HEK293T (cell line): ENCODE results near the gene RAD51B.

ENCODE experiments used
- CTCF ChIA-PET: fragments of 350-600 bp; formaldehyde crosslinking; extraction: SDS; loops from one replicate; lab custom pipeline; 2021; ENCODE audit warnings: antibody characterized with exemption, inconsistent platforms; lab: Yijun Ruan, JAX
- POLR2A ChIA-PET: fragments of 350-600 bp; formaldehyde crosslinking; extraction: SDS; loops from one replicate; lab custom pipeline; 2020; ENCODE audit warnings: antibody characterized with exemption, inconsistent platforms; lab: Yijun Ruan, JAX
- DNase-seq: peaks from one replicate; pipeline ENCODE4 v3.0.0; 2012; ENCODE audit warnings: mixed read lengths; ENCODE audit errors: extremely low spot score
- ARNT ChIP-seq: fragments of 450-650 bp; IDR thresholded peaks from 2 replicates; pipeline ENCODE4 v1.6.1; 2017; ENCODE audit warnings: mild to moderate bottlenecking
- BHLHE40 ChIP-seq: fragments of 450-650 bp; IDR thresholded peaks from 2 replicates; pipeline ENCODE4 v1.6.1; 2016; ENCODE audit warnings: mild to moderate bottlenecking, moderate library complexity, borderline replicate concordance
- CTBP1 ChIP-seq: fragments of 450-650 bp; IDR thresholded peaks from 2 replicates; pipeline ENCODE4 v1.6.1; 2016; ENCODE audit warnings: borderline replicate concordance
- ELF4 ChIP-seq: fragments of 450-650 bp; IDR thresholded peaks from 2 replicates; pipeline ENCODE4 v1.6.1; 2017; ENCODE audit warnings: antibody characterized with exemption
- FOXA1 ChIP-seq: fragments of 450-650 bp; IDR thresholded peaks from 2 replicates; pipeline ENCODE4 v1.6.1; 2016; ENCODE audit warnings: mild to moderate bottlenecking
- FOXK2 ChIP-seq: fragments of 450-650 bp; IDR thresholded peaks from 2 replicates; pipeline ENCODE4 v1.6.1; 2016; ENCODE audit warnings: mild to moderate bottlenecking
- FOXM1 ChIP-seq: fragments of 450-650 bp; IDR thresholded peaks from 2 replicates; pipeline ENCODE4 v1.6.1; 2017; ENCODE audit warnings: mild to moderate bottlenecking, borderline replicate concordance
- HDGF ChIP-seq: fragments of 450-650 bp; IDR thresholded peaks from 2 replicates; pipeline ENCODE4 v1.6.1; 2017; ENCODE audit warnings: antibody characterized with exemption, borderline replicate concordance
- L3MBTL2 ChIP-seq: fragments of 450-650 bp; conservative IDR thresholded peaks from 2 replicates; pipeline ENCODE4 v1.6.1; 2016; ENCODE audit warnings: mild to moderate bottlenecking
- LEF1 ChIP-seq: fragments of 450-650 bp; IDR thresholded peaks from 2 replicates; pipeline ENCODE4 v1.6.1; 2017; ENCODE audit warnings: mild to moderate bottlenecking, borderline replicate concordance
- NFRKB ChIP-seq: fragments of 450-650 bp; IDR thresholded peaks from 2 replicates; pipeline ENCODE4 v1.6.1; 2016; ENCODE audit warnings: mild to moderate bottlenecking, moderate library complexity
- PKNOX1 ChIP-seq: fragments of 450-650 bp; IDR thresholded peaks from 2 replicates; pipeline ENCODE4 v1.6.1; 2016
- SP1 ChIP-seq: fragments of 450-650 bp; IDR thresholded peaks from 2 replicates; pipeline ENCODE4 v1.6.1; 2017
- SUZ12 ChIP-seq: fragments of 450-650 bp; IDR thresholded peaks from 2 replicates; pipeline ENCODE4 v1.6.1; 2016; ENCODE audit warnings: mild to moderate bottlenecking
- TARDBP ChIP-seq: fragments of 450-650 bp; IDR thresholded peaks from 2 replicates; pipeline ENCODE4 v1.6.1; 2016
- ZNF384 ChIP-seq: fragments of 450-650 bp; IDR thresholded peaks from 2 replicates; pipeline ENCODE4 v1.6.1; 2016

RAD51B gene

GRCh38 chr14:68526512-68527091, 707.0 kb downstream of the RAD51B start:
- ChIA-PET POLR2A (no interaction called here), CTCF (no interaction called here)
- no peak for DNase-seq
- TF ChIP-seq ZNF384 (no peak), FOXM1 (no peak), CTBP1 (no peak), FOXA1 (no peak), ELF4 (no peak), SUZ12 (no peak), BHLHE40 (no peak), NFRKB (no peak), PKNOX1 (no peak), LEF1 (no peak), ARNT (no peak), HDGF (no peak), FOXK2 (no peak), L3MBTL2 (no peak), TARDBP (no peak), SP1 (no peak)

- TF ChIP-seq ARNT (no peak), BHLHE40 (no peak), ZNF384 (no peak), SP1 (no peak), HDGF (no peak), FOXA1 (no peak), LEF1 (no peak), TARDBP (no peak), CTBP1 (no peak), ELF4 (no peak), PKNOX1 (no peak), L3MBTL2 (no peak), SUZ12 (no peak), FOXK2 (no peak), NFRKB (no peak), FOXM1 (no peak)
- ChIA-PET CTCF (no interaction called here), POLR2A (no interaction called here)
- no peak for DNase-seq
These were observed 707.8 kb downstream of the RAD51B start for GRCh38 chr14:68527329-68527851.

- DNase-seq: no peak
- CTCF ChIA-PET: no interaction called here
- no peak for TF ChIP-seq CTBP1
- no peak for TF ChIP-seq SP1
- no peak for TF ChIP-seq LEF1
- TF ChIP-seq L3MBTL2: no peak
- no peak for TF ChIP-seq BHLHE40
- no peak for TF ChIP-seq ELF4
- no peak for TF ChIP-seq HDGF
- TF ChIP-seq ZNF384: no peak
- no peak for TF ChIP-seq ARNT
- TF ChIP-seq SUZ12: no peak
- POLR2A ChIA-PET: no interaction called here
These were observed 708.6 kb downstream of the RAD51B start for GRCh38 chr14:68528040-68528687.

GRCh38 chr14:68530443-68530842, 710.9 kb downstream of the RAD51B start:
- no peak for TF ChIP-seq SP1
- no peak for TF ChIP-seq LEF1
- POLR2A ChIA-PET: interaction anchor here (0.7 kb wide), 1 partner anchor 13 kb away, joined by 3 read pairs; no protein-coding TSS in a partner anchor
- CTCF ChIA-PET: no interaction called here
- DNase-seq: no peak

GRCh38 chr14:68532496-68532895, 712.9 kb downstream of the RAD51B start:
- DNase-seq: no peak
- ChIA-PET CTCF (no interaction called here), POLR2A (no interaction called here)
- no peak for TF ChIP-seq ARNT
- no peak for TF ChIP-seq HDGF
- TF ChIP-seq SP1: no peak
- no peak for TF ChIP-seq FOXM1
- TF ChIP-seq ZNF384: no peak
- TF ChIP-seq BHLHE40: no peak
- no peak for TF ChIP-seq L3MBTL2
- no peak for TF ChIP-seq TARDBP
- TF ChIP-seq FOXA1: no peak
- TF ChIP-seq FOXK2: no peak
- no peak for TF ChIP-seq CTBP1

GRCh38 chr14:68534276-68534675, 714.7 kb downstream of the RAD51B start:
- ChIA-PET POLR2A (no interaction called here), CTCF (no interaction called here)
- TF ChIP-seq SP1 (no peak), LEF1 (no peak), BHLHE40 (no peak), SUZ12 (no peak), NFRKB (no peak), ZNF384 (no peak), HDGF (no peak), FOXA1 (no peak), FOXM1 (no peak), ELF4 (no peak), CTBP1 (no peak), ARNT (no peak)
- no peak for DNase-seq
